GM19193 (cell line): ENCODE measurements around the gene KCNJ18.

Experiments
- POLR2A ChIP-seq: IDR thresholded peaks from 4 replicates; pipeline ENCODE4 v1.6.1; 2011; ENCODE audit not compliant: insufficient read depth, insufficient read length; ENCODE audit errors: extremely low read depth

The KCNJ18 gene

DNA sequence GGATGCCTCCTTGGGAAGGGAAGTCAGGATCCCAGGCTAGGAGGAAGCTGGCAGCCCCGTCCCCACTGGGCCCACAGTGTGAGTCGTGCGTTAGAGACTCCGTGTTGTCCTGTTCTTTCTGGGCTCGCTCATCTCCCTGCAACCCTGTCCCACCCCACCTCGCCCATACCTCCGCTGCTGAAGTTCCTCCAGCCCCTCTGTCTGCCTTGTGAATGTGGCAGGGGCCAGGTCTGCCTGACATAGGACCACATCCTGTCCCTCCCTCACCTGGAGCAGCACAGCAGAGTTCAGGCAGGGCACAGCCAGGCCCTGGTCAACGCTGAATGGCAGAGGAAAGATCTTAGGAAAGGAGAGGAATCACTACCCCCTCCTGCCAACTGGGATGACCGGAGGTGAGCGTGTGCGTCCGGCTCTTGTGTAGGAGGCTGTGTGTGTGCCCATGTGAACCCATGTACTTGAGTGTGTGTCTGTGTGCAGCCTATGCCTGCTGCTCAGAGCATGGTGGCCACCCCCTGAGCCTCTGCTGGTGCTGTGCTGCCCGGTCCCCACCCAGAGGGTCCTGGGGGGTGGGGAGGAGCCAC, 12.8 kb downstream of the KCNJ18 start:
- no peak for TF ChIP-seq POLR2A

DNA sequence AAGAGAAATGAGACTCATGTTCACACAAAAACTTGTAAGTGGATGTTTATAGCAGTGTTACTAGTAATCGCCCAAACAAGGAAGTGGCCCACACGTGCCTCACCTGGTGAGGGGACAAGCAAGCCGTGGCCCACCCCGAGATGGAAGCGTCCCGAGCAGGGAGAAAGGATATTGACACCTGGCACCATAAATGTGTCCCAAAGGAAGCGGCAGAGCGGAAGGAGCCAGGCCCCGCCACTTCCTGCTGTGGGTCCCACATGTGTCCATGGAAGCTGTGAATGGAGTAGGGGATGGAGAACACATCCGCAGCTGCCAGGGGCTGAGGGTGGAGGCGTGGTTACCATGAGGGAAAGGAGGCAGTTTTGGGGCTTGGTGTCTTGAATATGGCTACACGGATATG, 18.9 kb downstream of the KCNJ18 start:
- no peak for TF ChIP-seq POLR2A

DNA sequence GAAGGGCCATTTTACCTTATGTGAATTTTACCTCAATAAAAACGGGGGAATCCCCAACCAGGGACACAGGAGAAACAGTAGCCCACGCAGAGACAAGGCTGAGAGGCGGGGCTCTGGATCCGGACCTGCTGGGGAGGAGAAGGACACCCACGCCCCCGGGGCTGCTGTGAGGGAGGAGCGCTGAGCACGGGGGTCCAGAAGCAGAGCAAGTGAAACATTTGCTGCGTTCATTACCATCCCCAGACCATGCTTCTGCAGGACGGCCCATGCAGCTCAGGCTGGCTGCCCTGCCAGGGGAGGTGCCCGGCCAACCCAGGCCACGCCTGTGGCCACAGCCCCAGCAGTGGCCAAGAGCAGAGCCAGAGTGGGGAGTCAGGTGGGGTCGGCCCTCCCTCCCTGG, 50.0 kb downstream of the KCNJ18 start:
- no peak for TF ChIP-seq POLR2A
